HEK293 (cell line): ENCODE data around the gene PAK6.
A peak's percentile ranks its signal among the peaks of the same experiment; 100 is the strongest.

Experiments
- CTCF ChIA-PET: fragments of 350-600 bp; formaldehyde crosslinking; extraction: SDS; loops from one replicate; lab custom pipeline; 2021; ENCODE audit warnings: antibody characterized with exemption; lab: Yijun Ruan, JAX
- POLR2A ChIA-PET: fragments of 300-600 bp; formaldehyde crosslinking; extraction: SDS; loops from one replicate; lab custom pipeline; 2020; ENCODE audit warnings: antibody characterized with exemption, inconsistent platforms; lab: Yijun Ruan, JAX
- H3K27ac ChIP-seq: fragments of 200-500 bp; sonication (Bioruptor generic); 2 replicates; pipeline ENCODE4 v1.5.1; 2014; ENCODE audit warnings: low read depth, low read length, control low read depth, inconsistent platforms; ENCODE audit errors: extremely low read depth
- H3K36me3 ChIP-seq, 2 experiments: fragments of 200-500 bp in 1 of 2; sonication (Bioruptor generic) in 1 of 2; 1 replicate in 1 of 2; 2 replicates in 1 of 2; pipeline ENCODE4 v1.5.1; 2014 to 2017; ENCODE audit warnings: inconsistent platforms in 2 of 2, low read length in 2 of 2; ENCODE audit not compliant: control insufficient read depth in 2 of 2, insufficient read depth in 1 of 2
- H3K4me1 ChIP-seq: fragments of 200-500 bp; sonication (Bioruptor generic); 2 replicates; pipeline ENCODE4 v1.5.1; 2014; ENCODE audit warnings: mild to moderate bottlenecking, low read length, inconsistent platforms; ENCODE audit not compliant: control insufficient read depth, insufficient read depth
- H3K4me3 ChIP-seq: 2 replicates; pipeline ENCODE4 v1.5.1; 2011; ENCODE audit warnings: low read depth, mild to moderate bottlenecking, control low read depth, low read length, moderate library complexity
- H3K9me3 ChIP-seq: fragments of 200-500 bp; sonication (Bioruptor generic); 2 replicates; pipeline ENCODE4 v1.5.1; 2014; ENCODE audit warnings: low read depth, low read length, inconsistent platforms; ENCODE audit not compliant: control insufficient read depth, insufficient read depth
- EGR2 ChIP-seq: fragments of 450-650 bp; formaldehyde crosslinking; IDR thresholded peaks from 2 replicates; pipeline ENCODE4 v1.5.1; 2016; ENCODE audit warnings: low read depth, missing biosample characterization, missing genetic modification characterization
- FEZF1 ChIP-seq: fragments of 450-650 bp; formaldehyde crosslinking; IDR thresholded peaks from 2 replicates; pipeline ENCODE4 v1.5.1; 2016; ENCODE audit warnings: missing biosample characterization, missing genetic modification characterization
- GFI1B ChIP-seq: fragments of 450-650 bp; formaldehyde crosslinking; IDR thresholded peaks from 2 replicates; pipeline ENCODE4 v1.5.1; 2016; ENCODE audit warnings: missing biosample characterization, missing genetic modification characterization
- MZF1 ChIP-seq: fragments of 450-650 bp; formaldehyde crosslinking; IDR thresholded peaks from 2 replicates; pipeline ENCODE4 v1.5.1; 2017; ENCODE audit warnings: missing biosample characterization, missing genetic modification characterization, borderline replicate concordance
- OSR2 ChIP-seq: fragments of 450-650 bp; formaldehyde crosslinking; IDR thresholded peaks from 2 replicates; pipeline ENCODE4 v1.5.1; 2016; ENCODE audit warnings: missing biosample characterization, missing genetic modification characterization
- RBAK ChIP-seq: fragments of 450-650 bp; formaldehyde crosslinking; IDR thresholded peaks from 2 replicates; pipeline ENCODE4 v1.5.1; 2016; ENCODE audit warnings: missing biosample characterization, missing genetic modification characterization
- TCF7L2 ChIP-seq: IDR thresholded peaks from 2 replicates; pipeline ENCODE4 v1.6.1; 2011; ENCODE audit warnings: low read depth, mild to moderate bottlenecking, inconsistent platforms, low read length, moderate library complexity, borderline replicate concordance
- ZBTB48 ChIP-seq: fragments of 450-650 bp; formaldehyde crosslinking; IDR thresholded peaks from 2 replicates; pipeline ENCODE4 v1.5.1; 2016; ENCODE audit warnings: missing biosample characterization, missing genetic modification characterization
- ZIC2 ChIP-seq: fragments of 450-650 bp; formaldehyde crosslinking; IDR thresholded peaks from 2 replicates; pipeline ENCODE4 v1.5.1; 2016; ENCODE audit warnings: missing biosample characterization, missing genetic modification characterization
- ZNF239 ChIP-seq: fragments of 450-650 bp; formaldehyde crosslinking; IDR thresholded peaks from 2 replicates; pipeline ENCODE4 v1.5.1; 2016; ENCODE audit warnings: missing biosample characterization, missing genetic modification characterization
- ZNF24 ChIP-seq: fragments of 450-650 bp; formaldehyde crosslinking; IDR thresholded peaks from 2 replicates; pipeline ENCODE4 v1.5.1; 2016; ENCODE audit warnings: missing biosample characterization, missing genetic modification characterization
- ZNF335 ChIP-seq: fragments of 450-650 bp; formaldehyde crosslinking; conservative IDR thresholded peaks from 2 replicates; pipeline ENCODE4 v1.5.1; 2016; ENCODE audit warnings: missing biosample characterization, missing genetic modification characterization
- ZNF488 ChIP-seq: fragments of 450-650 bp; formaldehyde crosslinking; IDR thresholded peaks from 2 replicates; pipeline ENCODE4 v1.5.1; 2016; ENCODE audit warnings: missing biosample characterization, missing genetic modification characterization
- ZXDB ChIP-seq: fragments of 450-650 bp; formaldehyde crosslinking; IDR thresholded peaks from 2 replicates; pipeline ENCODE4 v1.5.1; 2016; ENCODE audit warnings: missing biosample characterization, missing genetic modification characterization
- TF ChIP-seq, protein P1 (sequence below): fragments of 450-650 bp; formaldehyde crosslinking; IDR thresholded peaks from 2 replicates; pipeline ENCODE4 v1.5.1; 2016; ENCODE audit warnings: missing biosample characterization, missing genetic modification characterization
- TF ChIP-seq, protein P2 (sequence below): fragments of 450-650 bp; formaldehyde crosslinking; IDR thresholded peaks from 2 replicates; pipeline ENCODE4 v1.5.1; 2016; ENCODE audit warnings: missing biosample characterization, missing genetic modification characterization

The PAK6 gene

GRCh38 chr15:40249477-40250303 lies 10.8 kb downstream of the PAK6 start:
- Histone ChIP-seq H3K4me1 (peaks cover 4% of the 10 kb centered on the region; the same call in 1 of the 2 replicates), H3K27ac (peak overlapping the region; percentile 17; the same call in 1 of the 2 replicates), H3K9me3 (no peaks in the 10 kb centered on the region), H3K4me3 (no peak overlapping the region), H3K36me3 (no peaks in the 10 kb centered on the region)
- ChIA-PET POLR2A (interaction anchor here (0.9 kb wide), 1 partner anchor 11 kb away, joined by 3 read pairs; no protein-coding TSS in a partner anchor), CTCF (interaction anchor here (1.1 to 1.9 kb wide), 4 partner anchors 24 to 33 kb away, joined by 3 to 14 read pairs (median 5); no protein-coding TSS in a partner anchor)
- TF ChIP-seq ZNF488 (tag by site-specific recombination) (no peak), ZBTB48 (tag by site-specific recombination) (0 out of 2 replicates have a peak, but pooled peaks have one; percentile 21), MZF1 (tag by site-specific recombination) (0 out of 2 replicates have a peak, but pooled peaks have one; percentile 15), FEZF1 (no peak), TCF7L2 (no peak), ZNF335 (tag by site-specific recombination) (0 out of 2 replicates have a peak, but pooled peaks have one; percentile 19)

DNA sequence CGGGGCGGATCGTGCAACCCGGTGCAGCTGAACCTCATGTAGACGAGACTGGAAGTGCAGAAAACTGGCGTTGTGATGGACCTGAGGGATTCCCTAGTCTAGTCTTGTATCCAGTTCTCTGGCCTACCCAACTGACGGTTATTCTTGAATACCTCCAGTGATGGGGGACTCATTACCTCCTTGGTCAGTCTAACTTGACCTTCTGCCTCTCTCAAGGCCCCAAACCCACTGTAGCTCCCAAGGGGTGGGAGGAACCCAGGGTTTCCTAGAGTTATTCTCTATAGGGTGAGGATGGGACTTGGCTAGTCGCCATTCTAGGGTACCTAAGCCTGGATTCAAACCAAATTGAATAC lies 11.4 kb downstream of the PAK6 start:
- TF ChIP-seq, protein P1, sequence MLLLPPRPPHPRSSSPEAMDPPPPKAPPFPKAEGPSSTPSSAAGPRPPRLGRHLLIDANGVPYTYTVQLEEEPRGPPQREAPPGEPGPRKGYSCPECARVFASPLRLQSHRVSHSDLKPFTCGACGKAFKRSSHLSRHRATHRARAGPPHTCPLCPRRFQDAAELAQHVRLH (tag by site-specific recombination) = peak; percentile 74; the same call in 1 of the 2 replicates
- TF ChIP-seq GFI1B (tag by site-specific recombination) = no peak
- TF ChIP-seq, all 188 proteins: peak for 1
- H3K27ac ChIP-seq = no peak overlapping the region
- H3K4me1 ChIP-seq = peaks cover 4% of the 10 kb centered on the region; the same call in 1 of the 2 replicates
- H3K36me3 ChIP-seq = no peaks in the 10 kb centered on the region
- no peak overlapping the region for H3K4me3 ChIP-seq
- CTCF ChIA-PET = interaction anchor here (0.7 to 1.9 kb wide), 3 partner anchors 24 to 200 kb away, joined by 3 to 14 read pairs (median 4); no protein-coding TSS in a partner anchor
- POLR2A ChIA-PET = no interaction called here
- H3K9me3 ChIP-seq = no peaks in the 10 kb centered on the region

GRCh38 chr15:40250771-40251483 lies 12.1 kb downstream of the PAK6 start:
- POLR2A ChIA-PET = no interaction called here
- Histone ChIP-seq H3K4me1 (peaks cover 4% of the 10 kb centered on the region; the same call in 1 of the 2 replicates), H3K9me3 (no peaks in the 10 kb centered on the region), H3K4me3 (no peak overlapping the region), H3K27ac (no peak overlapping the region), H3K36me3 (no peaks in the 10 kb centered on the region)
- CTCF ChIA-PET = interaction anchor here (0.7 to 1.9 kb wide), 2 partner anchors 23 to 200 kb away, joined by 3 to 14 read pairs; no protein-coding TSS in a partner anchor
- TF ChIP-seq ZNF239 (tag by site-specific recombination) (no peak), RBAK (tag by site-specific recombination) (no peak), OSR2 (tag by site-specific recombination) (no peak), EGR2 (0 out of 2 replicates have a peak, but pooled peaks have one; percentile 19), ZIC2 (tag by site-specific recombination) (no peak), ZNF24 (tag by site-specific recombination) (no peak), ZXDB (tag by site-specific recombination) (no peak)
- TF ChIP-seq, protein P2, sequence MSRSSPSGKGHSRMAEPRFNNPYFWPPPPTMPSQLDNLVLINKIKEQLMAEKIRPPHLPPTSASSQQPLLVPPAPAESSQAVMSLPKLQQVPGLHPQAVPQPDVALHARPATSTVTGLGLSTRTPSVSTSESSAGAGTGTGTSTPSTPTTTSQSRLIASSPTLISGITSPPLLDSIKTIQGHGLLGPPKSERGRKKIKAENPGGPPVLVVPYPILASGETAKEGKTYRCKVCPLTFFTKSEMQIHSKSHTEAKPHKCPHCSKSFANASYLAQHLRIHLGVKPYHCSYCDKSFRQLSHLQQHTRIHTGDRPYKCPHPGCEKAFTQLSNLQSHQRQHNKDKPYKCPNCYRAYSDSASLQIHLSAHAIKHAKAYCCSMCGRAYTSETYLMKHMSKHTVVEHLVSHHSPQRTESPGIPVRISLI (tag by site-specific recombination) = no peak
- TF ChIP-seq, all 188 proteins: peak for 1
